Fibroblast of the conjunctiva (primary cell): Measurements from ENCODE around the gene SLC41A1.

Experiments
- DNase-seq: peaks from one replicate; pipeline ENCODE4 v3.0.0-alpha.2; 2010; ENCODE audit warnings: low read depth

SLC41A1 gene

GRCh38 chr1:205751036-205751651, 61.9 kb downstream of the SLC41A1 start:
- DNase-seq, result no peak

DNA sequence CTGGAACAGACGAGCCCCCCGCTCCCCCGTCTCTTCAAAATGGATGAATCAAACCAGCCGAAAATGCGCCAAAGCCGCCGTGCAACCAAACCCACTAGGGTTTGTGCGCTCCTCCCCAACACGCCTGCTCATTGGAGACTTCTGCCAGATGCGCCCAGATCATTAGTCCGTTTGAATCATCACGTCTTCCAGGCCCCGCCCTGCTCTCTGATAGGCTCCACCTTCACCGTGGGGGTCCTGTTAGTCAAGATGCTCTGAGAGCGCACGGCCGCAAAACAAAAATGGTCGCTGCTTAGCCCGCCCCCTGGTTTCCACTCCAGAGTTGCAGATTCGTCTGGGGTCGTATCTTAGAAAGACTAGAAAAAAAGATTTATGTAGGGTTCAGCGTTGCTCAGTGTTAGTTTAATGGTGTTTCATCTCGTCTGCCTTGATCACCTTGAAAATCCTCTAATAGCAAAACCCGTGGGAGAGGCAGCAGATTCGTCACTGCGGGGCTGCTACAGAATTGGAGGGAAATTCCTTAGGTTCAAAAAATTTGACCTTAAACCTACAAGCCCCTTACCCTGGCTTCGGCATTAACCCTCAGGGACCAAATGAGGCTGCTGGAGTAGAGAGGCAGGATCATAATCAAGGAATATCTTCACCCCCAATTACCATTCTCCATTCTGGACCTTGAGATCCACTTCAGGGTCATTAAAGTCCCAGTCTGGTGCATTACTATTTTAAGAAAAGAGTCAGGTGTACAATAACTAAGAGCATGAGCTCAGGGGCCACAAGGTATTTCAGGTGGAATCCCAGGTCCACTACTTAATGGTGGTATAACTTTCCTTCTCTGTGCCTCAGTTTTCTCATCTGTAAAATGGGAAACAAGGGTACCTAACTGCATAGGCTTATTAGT, 62.6 kb downstream of the SLC41A1 start, which contains the start of gene NUCKS1:
TSS of gene NUCKS1 (minus strand) at position 45 of the 898 bp plus-strand sequence. CDS start 209 bp downstream, outside the sequence.
- peak; percentile 99 for DNase-seq

DNA sequence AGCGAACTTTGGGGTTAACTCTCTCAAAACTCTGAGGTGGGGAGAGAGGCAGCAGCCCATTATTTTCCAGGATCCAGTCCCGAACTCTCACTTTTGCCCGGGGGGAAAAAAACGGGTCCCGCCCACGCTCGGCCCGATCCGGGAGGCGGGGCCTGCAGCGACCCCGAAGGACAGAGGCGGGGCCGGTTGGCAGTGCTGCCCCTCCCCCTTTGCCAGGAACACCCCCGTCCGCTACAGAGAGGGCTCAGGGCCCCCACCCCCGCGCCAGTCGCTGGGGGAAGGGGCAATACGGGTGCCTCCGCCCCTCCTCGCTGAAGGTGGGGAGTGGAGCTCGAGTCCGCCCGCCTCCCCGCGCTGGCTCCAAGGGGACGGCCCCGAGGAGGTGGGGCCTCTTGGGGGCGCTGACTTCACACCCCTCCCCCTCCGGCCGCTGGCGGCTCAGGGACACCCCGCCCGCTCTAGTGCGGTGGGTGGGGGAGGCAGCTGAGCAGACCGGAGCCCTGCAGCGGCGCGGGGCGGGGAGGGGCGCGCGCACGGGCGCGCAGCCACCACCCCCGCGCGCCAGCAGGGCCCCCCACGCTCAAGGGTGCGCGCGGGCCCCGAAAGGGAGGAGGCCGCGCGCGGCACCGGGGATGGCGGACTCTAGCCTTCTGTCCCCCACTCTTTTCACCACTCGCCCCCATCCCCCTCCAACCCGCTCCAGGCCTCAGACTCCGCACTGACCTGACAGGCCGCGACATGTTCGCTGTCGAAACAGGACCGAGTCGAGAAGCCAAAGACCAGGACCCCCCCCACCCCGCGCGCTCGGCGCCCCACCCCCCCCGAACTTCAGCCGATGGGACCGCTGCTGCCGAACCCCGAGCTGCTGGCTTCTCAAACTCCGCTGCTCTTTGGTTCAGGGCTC, 63.5 kb downstream of the SLC41A1 start:
- DNase-seq, result peak; percentile 95

DNA sequence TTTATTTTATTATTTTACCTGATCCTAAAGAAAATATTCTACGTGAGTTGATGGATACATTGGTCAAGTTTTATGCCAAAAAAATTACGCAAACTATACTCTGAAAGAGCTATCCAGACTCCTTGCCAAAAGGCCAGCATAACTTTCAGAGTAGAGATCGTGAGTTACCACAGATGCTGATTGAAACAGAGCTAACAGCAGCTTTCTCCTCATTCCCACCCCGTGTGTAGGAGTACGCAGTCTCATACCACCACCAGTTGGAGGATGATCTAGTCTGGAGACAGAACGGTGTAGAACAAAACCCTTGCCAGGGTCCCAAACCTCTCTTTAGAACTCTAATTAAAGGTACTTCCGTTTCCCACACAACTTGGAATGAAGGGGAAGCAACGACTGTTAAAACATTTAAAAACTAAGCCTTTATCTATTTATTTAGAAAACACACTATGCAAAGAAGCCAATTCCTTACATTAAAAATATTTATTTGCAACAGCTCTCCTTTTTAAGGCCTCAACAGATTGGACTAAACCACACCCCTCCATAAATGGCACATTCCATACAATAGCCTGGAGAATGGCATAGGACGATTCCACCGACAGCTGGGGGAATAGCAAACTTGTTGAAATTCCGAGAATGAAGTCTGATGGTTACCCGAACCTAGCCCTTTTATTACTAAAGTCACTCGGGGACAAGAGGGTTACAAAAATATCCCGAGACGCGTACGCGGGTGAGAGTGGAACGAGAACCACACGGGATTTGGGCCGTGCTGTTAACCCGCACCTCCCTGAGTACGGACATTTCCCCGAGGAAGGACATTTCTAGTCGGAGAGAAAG, 64.4 kb downstream of the SLC41A1 start:
- peak; percentile 49 for DNase-seq

DNA sequence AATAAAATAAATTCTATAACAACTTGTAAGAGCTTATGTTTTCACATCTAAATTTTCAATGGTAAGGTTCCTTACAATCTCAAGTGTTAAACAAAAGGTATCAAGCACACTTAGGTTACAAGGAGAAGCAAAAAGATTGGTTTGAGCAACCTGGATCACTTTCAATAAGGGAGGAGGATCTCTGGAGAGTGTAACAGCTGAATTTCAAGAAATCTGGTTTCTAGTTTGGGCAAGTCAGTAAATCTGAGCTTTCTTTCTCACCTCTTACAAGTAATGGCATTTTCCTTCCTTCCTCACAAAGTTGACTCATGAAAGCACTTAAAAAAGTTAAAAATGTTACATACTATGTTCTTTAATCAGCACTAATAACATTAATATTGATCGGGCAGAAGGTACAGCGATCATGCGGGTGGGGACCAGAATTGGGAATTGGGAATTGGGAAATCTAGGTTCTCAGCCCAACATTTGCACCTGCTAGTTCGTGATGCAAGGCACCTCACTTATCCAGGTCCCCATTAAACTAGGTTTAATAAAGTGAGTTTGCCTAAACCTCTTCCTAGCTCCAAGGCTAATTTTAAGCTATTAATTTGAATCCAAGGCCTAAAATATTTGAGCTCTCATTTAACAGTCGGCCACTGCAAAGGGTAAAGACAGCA, 66.1 kb downstream of the SLC41A1 start:
- no peak for DNase-seq

DNA sequence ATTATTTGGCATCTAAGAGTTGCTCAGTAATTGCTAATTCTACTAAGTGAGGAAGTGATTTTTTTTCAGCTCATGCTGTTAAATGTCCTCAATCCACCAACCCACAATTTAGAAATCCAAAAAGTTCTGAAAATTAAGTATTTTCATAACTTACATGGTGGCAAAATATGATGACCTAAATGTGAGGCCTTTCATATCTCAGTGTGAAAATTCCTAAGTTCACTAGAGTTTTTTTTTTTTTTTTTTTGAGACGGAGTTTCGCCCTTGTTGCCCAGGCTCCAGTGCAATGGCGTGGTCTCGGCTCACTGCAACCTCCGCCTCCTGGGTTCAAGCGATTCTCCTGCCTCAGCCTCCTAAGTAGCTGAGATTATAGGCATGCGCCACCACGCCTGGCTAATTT, 68.6 kb downstream of the SLC41A1 start:
- DNase-seq, result no peak

- DNase-seq, result no peak
Observed at GRCh38 chr1:205743977-205744376, 69.0 kb downstream of the SLC41A1 start.

GRCh38 chr1:205741681-205742080, 71.3 kb downstream of the SLC41A1 start:
- no peak for DNase-seq

DNA sequence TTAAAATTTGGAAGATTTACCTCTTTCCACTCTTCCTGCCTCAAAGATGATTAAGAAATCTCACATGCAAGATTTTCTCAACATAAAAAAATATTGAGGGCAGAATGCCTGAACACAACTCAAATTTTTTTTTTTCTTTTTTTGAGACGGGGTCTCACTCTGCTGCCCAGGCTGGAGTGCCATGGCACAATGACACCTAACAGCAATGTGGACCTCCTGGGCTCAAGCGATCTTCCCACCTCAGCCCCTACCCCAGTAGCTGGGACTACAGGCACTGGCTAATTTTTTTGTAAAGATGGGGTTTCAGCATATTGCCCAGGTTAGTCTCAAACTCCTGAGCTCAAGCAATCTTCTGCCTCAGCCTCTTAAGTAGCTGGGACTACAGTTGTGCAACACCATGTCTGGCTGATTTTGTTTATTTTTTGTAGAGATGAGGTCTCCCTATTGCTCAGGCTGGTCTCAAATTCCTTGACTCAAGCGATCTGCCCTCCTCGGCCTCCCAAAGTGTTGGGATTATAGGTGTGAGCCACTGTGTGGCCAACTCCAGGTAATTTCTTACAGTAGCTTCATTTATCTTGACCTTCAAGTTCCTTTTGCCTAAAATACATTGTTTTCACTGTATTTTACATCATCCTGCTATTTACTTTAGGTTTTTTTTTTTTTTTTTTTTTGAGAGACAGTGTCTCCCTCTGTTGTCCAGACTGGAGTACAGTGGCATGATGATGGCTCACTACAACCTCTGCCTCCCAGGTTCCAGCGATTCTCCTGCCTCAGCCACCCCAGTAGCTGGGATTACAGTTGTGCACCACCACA, 73.4 kb downstream of the SLC41A1 start:
- DNase-seq, result peak; percentile 56
